ENCODE measurements around the gene TMEM101. TPM values are rescaled to one million over a fixed set of nuclear protein-coding genes. Genes with fewer than 3 reads are reported as not detected.

Gene TMEM101
- total RNA-seq, 1 experiment from 2014 or later = 12.7 TPM

DNA sequence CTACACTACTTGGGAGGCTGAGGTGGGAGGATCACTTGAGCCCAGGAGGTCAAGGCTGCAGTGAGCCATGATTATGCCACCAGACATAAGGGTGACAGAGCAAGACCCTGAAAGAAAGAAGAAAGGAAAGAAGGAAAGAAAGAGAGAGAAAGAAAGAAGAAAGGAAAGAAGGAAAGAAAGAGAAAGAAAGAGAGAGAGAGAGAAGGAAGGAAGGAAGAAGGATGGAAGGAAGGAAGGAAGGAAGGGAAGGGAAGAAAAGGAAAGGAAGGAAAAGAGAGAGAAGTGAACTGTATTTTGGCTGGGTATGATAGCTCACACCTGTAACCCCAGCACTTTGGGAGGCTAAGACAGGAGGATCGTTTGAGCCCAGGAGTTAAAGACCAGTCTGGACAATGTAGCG lies 36.7 kb downstream of the TMEM101 start:
- no peaks in the 10 kb centered on the region for H3K36me3 ChIP-seq (ENCODE audit: insufficient read depth, low read length, poor library complexity, severe bottlenecking)
- no peaks in the 10 kb centered on the region for H3K4me1 ChIP-seq (ENCODE audit: insufficient read depth, low read length, poor library complexity, severe bottlenecking)
- ChIA-PET POLR2A (ENCODE audit: low non-redundant PET) (no interaction called here), CTCF (no interaction called here)
- BruUV-seq (replicated peaks) = no TSS peak
- H3K4me3 ChIP-seq (ENCODE audit: low read depth, low read length, poor library complexity, severe bottlenecking) = no peak overlapping the region
- H3K27ac ChIP-seq (ENCODE audit: low read depth, low read length, poor library complexity, severe bottlenecking) = no peak overlapping the region
- TF ChIP-seq, protein P1, sequence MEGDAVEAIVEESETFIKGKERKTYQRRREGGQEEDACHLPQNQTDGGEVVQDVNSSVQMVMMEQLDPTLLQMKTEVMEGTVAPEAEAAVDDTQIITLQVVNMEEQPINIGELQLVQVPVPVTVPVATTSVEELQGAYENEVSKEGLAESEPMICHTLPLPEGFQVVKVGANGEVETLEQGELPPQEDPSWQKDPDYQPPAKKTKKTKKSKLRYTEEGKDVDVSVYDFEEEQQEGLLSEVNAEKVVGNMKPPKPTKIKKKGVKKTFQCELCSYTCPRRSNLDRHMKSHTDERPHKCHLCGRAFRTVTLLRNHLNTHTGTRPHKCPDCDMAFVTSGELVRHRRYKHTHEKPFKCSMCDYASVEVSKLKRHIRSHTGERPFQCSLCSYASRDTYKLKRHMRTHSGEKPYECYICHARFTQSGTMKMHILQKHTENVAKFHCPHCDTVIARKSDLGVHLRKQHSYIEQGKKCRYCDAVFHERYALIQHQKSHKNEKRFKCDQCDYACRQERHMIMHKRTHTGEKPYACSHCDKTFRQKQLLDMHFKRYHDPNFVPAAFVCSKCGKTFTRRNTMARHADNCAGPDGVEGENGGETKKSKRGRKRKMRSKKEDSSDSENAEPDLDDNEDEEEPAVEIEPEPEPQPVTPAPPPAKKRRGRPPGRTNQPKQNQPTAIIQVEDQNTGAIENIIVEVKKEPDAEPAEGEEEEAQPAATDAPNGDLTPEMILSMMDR (conservative IDR thresholded peaks at IDR 0.05; ENCODE audit: low read depth, low read length) = no peak
- no peak for TF ChIP-seq EZH2 (IDR thresholded peaks at IDR 0.05; ENCODE audit: borderline replicate concordance, low read depth, low read length, poor library complexity, severe bottlenecking)
- H3K27me3 ChIP-seq (replicated peaks; ENCODE audit: insufficient read depth, low read depth, low read length, poor library complexity) = no peaks in the 10 kb centered on the region
- no peak for DNase-seq (ENCODE audit: low spot score)
- intact Hi-C loops (cut with micrococcal nuclease; ENCODE audit: unreplicated experiment) = no loop called here
- H3K9me3 ChIP-seq (ENCODE audit: low read depth, low read length, poor library complexity, severe bottlenecking) = no peaks in the 10 kb centered on the region

DNA sequence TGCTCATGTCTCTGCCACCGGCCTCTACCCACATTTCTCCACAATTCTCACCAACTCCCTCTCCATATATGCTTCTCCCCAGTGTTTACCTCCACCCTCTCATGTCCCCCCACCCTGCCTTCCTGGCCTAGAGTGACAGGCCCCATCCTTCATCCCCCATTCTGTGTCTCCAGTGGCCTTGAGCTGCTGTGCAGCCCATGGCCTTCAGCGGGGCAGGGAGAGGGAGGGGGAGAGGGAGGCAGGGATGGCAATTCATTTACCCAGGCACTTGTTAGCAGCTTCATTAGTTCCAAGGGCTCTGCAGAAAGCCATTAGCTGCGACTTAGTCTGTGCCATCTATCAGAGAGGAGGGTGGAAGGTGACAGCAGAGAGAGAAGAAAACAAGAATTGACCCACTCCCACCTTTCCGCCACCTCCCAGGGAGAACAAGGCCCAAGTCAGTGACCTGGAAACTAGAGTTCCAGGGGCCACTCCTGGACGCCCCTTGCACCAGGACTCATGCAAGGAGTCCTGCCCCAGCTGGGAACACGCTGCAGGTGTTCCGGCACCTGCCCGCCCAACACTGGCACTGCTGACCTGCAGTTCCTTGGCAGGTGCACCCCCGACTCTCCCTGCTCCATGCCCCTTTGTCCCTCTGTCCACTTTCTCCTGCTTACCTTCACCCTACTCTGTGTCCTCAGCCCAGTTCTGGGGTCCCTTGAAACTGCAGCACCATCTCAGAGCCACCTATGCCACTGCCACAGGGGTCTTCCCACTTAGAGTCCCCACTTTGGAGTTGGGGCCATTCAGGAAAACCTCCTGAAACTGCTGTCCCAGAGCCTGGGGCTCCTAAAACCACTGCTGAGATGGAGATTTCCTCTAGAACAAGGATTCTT lies 37.6 kb downstream of the TMEM101 start:
- no peaks in the 10 kb centered on the region for H3K4me1 ChIP-seq (ENCODE audit: insufficient read depth, low read length, poor library complexity, severe bottlenecking)
- no peaks in the 10 kb centered on the region for H3K36me3 ChIP-seq (ENCODE audit: insufficient read depth, low read length, poor library complexity, severe bottlenecking)
- TF ChIP-seq, protein P1 (conservative IDR thresholded peaks at IDR 0.05; ENCODE audit: low read depth, low read length) = no peak
- TF ChIP-seq EZH2 (IDR thresholded peaks at IDR 0.05; ENCODE audit: borderline replicate concordance, low read depth, low read length, poor library complexity, severe bottlenecking) = no peak
- ChIA-PET POLR2A (ENCODE audit: low non-redundant PET) (no interaction called here), CTCF (no interaction called here)
- H3K27ac ChIP-seq (ENCODE audit: low read depth, low read length, poor library complexity, severe bottlenecking) = no peak overlapping the region
- no peaks in the 10 kb centered on the region for H3K27me3 ChIP-seq (replicated peaks; ENCODE audit: insufficient read depth, low read depth, low read length, poor library complexity)
- H3K9me3 ChIP-seq (ENCODE audit: low read depth, low read length, poor library complexity, severe bottlenecking) = no peaks in the 10 kb centered on the region
- no TSS peak for BruUV-seq (replicated peaks)
- intact Hi-C loops (cut with micrococcal nuclease; ENCODE audit: unreplicated experiment) = no loop called here
- H3K4me3 ChIP-seq (ENCODE audit: low read depth, low read length, poor library complexity, severe bottlenecking) = no peak overlapping the region
- DNase-seq (ENCODE audit: low spot score) = no peak

DNA sequence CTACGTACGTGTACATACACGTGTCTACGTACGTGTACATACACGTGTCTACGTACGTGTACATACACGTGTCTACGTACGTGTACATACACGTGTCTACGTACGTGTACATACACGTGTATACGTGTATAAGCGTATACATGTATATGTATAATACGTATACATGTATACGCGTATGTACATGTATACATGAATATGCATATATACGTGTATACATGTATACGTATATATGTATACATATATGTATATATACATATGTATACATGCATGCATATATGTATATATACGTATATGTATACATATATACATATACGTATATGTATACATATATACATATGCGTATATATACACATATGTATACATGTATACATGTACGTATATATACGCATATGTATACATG lies 38.9 kb downstream of the TMEM101 start:
- no TSS peak for BruUV-seq (replicated peaks)
- no peaks in the 10 kb centered on the region for H3K4me1 ChIP-seq (ENCODE audit: insufficient read depth, low read length, poor library complexity, severe bottlenecking)
- intact Hi-C loops (cut with micrococcal nuclease; ENCODE audit: unreplicated experiment) = no loop called here
- no peaks in the 10 kb centered on the region for H3K27me3 ChIP-seq (replicated peaks; ENCODE audit: insufficient read depth, low read depth, low read length, poor library complexity)
- DNase-seq (ENCODE audit: low spot score) = no peak
- TF ChIP-seq, protein P1 (conservative IDR thresholded peaks at IDR 0.05; ENCODE audit: low read depth, low read length) = no peak
- TF ChIP-seq EZH2 (IDR thresholded peaks at IDR 0.05; ENCODE audit: borderline replicate concordance, low read depth, low read length, poor library complexity, severe bottlenecking) = no peak
- ChIA-PET POLR2A (ENCODE audit: low non-redundant PET) (no interaction called here), CTCF (no interaction called here)
- H3K36me3 ChIP-seq (ENCODE audit: insufficient read depth, low read length, poor library complexity, severe bottlenecking) = no peaks in the 10 kb centered on the region
- H3K9me3 ChIP-seq (ENCODE audit: low read depth, low read length, poor library complexity, severe bottlenecking) = no peaks in the 10 kb centered on the region
- no peak overlapping the region for H3K4me3 ChIP-seq (ENCODE audit: low read depth, low read length, poor library complexity, severe bottlenecking)
- H3K27ac ChIP-seq (ENCODE audit: low read depth, low read length, poor library complexity, severe bottlenecking) = no peak overlapping the region

Data from A673 (cell line).